ENCODE results near the gene SHD. TPM values are rescaled to one million over a fixed set of nuclear protein-coding genes. Genes with fewer than 3 reads are reported as not detected.

Gene SHD
- total and polyA plus RNA-seq, 2 of the 13 experiments (the other 11 are each of a cell fraction or from before 2014, with no cell fraction given), result 0.11 to 0.20 TPM

GRCh38 chr19:4338441-4339355 lies 59.6 kb downstream of the SHD start, which contains the start of gene STAP2 (continued):
- no peak for TF ChIP-seq SKIL (CRISPR knock-in tag; IDR thresholded peaks at IDR 0.05; ENCODE audit: borderline replicate concordance)
- no peak for TF ChIP-seq ZNF292 (CRISPR knock-in tag; IDR thresholded peaks at IDR 0.05; ENCODE audit: borderline replicate concordance, low read depth)
- no peak for TF ChIP-seq ZFP90 (CRISPR knock-in tag; IDR thresholded peaks at IDR 0.05; ENCODE audit: borderline replicate concordance)
- peak; percentile 95 for TF ChIP-seq ZNF768 (CRISPR knock-in tag; IDR thresholded peaks at IDR 0.05)
- TF ChIP-seq ARID4A (CRISPR knock-in tag; IDR thresholded peaks at IDR 0.05; ENCODE audit: borderline replicate concordance), result peak; percentile 22; the same call in 1 of the 2 replicates
- no peak for TF ChIP-seq MAZ (IDR thresholded peaks at IDR 0.05; ENCODE audit: borderline replicate concordance, low read depth, low read length)
- peak; percentile 25; the same call in 1 of the 2 replicates for TF ChIP-seq MAZ (CRISPR knock-in tag; IDR thresholded peaks at IDR 0.05; ENCODE audit: low read depth)
- 0 out of 2 replicates have a peak, but pooled peaks have one; percentile 53 for TF ChIP-seq NCOA1 (CRISPR knock-in tag; IDR thresholded peaks at IDR 0.05)
- no peak for TF ChIP-seq KDM4B (CRISPR knock-in tag; IDR thresholded peaks at IDR 0.05)
- TF ChIP-seq ZNF431 (CRISPR knock-in tag; IDR thresholded peaks at IDR 0.05; ENCODE audit: borderline replicate concordance, low read depth), result no peak
- TF ChIP-seq ZNF616 (CRISPR knock-in tag; IDR thresholded peaks at IDR 0.05; ENCODE audit: low read depth), result no peak
- TF ChIP-seq CREM (IDR thresholded peaks at IDR 0.05), result no peak
- no peak for TF ChIP-seq CREM (CRISPR knock-in tag; IDR thresholded peaks at IDR 0.05)
- TF ChIP-seq SRSF1 (optimal IDR thresholded peaks at IDR 0.05; ENCODE audit: low read depth, low read length), result peak; percentile 68
- TF ChIP-seq ELK4 (CRISPR knock-in tag; IDR thresholded peaks at IDR 0.05; ENCODE audit: borderline replicate concordance), result no peak
- TF ChIP-seq POLR2G (IDR thresholded peaks at IDR 0.05; ENCODE audit: low read depth, low read length), result peak; percentile 39; the same call in 1 of the 2 replicates
- TF ChIP-seq, protein P1, sequence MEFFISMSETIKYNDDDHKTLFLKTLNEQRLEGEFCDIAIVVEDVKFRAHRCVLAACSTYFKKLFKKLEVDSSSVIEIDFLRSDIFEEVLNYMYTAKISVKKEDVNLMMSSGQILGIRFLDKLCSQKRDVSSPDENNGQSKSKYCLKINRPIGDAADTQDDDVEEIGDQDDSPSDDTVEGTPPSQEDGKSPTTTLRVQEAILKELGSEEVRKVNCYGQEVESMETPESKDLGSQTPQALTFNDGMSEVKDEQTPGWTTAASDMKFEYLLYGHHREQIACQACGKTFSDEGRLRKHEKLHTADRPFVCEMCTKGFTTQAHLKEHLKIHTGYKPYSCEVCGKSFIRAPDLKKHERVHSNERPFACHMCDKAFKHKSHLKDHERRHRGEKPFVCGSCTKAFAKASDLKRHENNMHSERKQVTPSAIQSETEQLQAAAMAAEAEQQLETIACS (CRISPR knock-in tag; IDR thresholded peaks at IDR 0.05), result no peak
- TF ChIP-seq ZNF382 (CRISPR knock-in tag; IDR thresholded peaks at IDR 0.05; ENCODE audit: borderline replicate concordance), result no peak
- TF ChIP-seq XBP1 (CRISPR knock-in tag; IDR thresholded peaks at IDR 0.05), result no peak
